ENCODE data around the gene PSMG4. TPM values are rescaled to one million over a fixed set of nuclear protein-coding genes. Genes with fewer than 3 reads are reported as not detected.

Gene PSMG4
- total and polyA plus RNA-seq, 9 of the 15 experiments (the other 6 are each of a cell fraction or from before 2014, with no cell fraction given), result 12.9 to 185 (median 52.0) TPM

- TF ChIP-seq TFAP4 (CRISPR knock-in tag; IDR thresholded peaks at IDR 0.05; ENCODE audit: borderline replicate concordance) (peak; percentile 61), JUND (IDR thresholded peaks at IDR 0.05; ENCODE audit: borderline replicate concordance, low read depth, low read length) (0 out of 2 replicates have a peak, but pooled peaks have one; percentile 18), JUND (tag; IDR thresholded peaks at IDR 0.05; ENCODE audit: borderline replicate concordance, low read depth, low read length) (no peak), L3MBTL2 (IDR thresholded peaks at IDR 0.05) (0 out of 2 replicates have a peak, but pooled peaks have one; percentile 37), GABPB1 (CRISPR knock-in tag; IDR thresholded peaks at IDR 0.05) (0 out of 2 replicates have a peak, but pooled peaks have one; percentile 11), FOXJ3 (CRISPR knock-in tag; IDR thresholded peaks at IDR 0.05) (no peak), ZSCAN32 (CRISPR knock-in tag; IDR thresholded peaks at IDR 0.05) (no peak), HOXB6 (CRISPR knock-in tag; IDR thresholded peaks at IDR 0.05; ENCODE audit: borderline replicate concordance) (0 out of 2 replicates have a peak, but pooled peaks have one; percentile 62), ZNF263 (CRISPR knock-in tag; IDR thresholded peaks at IDR 0.05; ENCODE audit: borderline replicate concordance) (peak; percentile 24; the same call in 1 of the 2 replicates)
- TF ChIP-seq, protein P1, sequence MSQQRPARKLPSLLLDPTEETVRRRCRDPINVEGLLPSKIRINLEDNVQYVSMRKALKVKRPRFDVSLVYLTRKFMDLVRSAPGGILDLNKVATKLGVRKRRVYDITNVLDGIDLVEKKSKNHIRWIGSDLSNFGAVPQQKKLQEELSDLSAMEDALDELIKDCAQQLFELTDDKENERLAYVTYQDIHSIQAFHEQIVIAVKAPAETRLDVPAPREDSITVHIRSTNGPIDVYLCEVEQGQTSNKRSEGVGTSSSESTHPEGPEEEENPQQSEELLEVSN (IDR thresholded peaks at IDR 0.05; ENCODE audit: borderline replicate concordance in 1 of 2, extremely low read depth in 1 of 2, insufficient read depth in 1 of 2, insufficient read length in 1 of 2, low read depth in 1 of 2, low read length in 1 of 2, poor library complexity in 1 of 2, severe bottlenecking in 1 of 2), result peak in 1 of 2 experiments; percentile 41
Observed at GRCh38 chr6:3252369-3252768, 6.4 kb upstream of the PSMG4 start (continued).
